Upper lobe of left lung (tissue), 4 donors: Measurements from ENCODE around the gene TCEANC2.

Source experiments
- CTCF ChIP-seq, 6 experiments: fragments of 450-650 bp in 4 of 6; fragments of 200-600 bp in 2 of 6; sonication (generic) in 2 of 6; IDR thresholded peaks; one replicate each; pipeline ENCODE4 v1.5.1; 2016 to 2019; ENCODE audit warnings: antibody characterized with exemption in 6 of 6
- POLR2A ChIP-seq, 4 donors: fragments of 450-650 bp; IDR thresholded peaks; one replicate each; pipeline ENCODE4 v1.5.1; 2016 to 2017; ENCODE audit warnings: antibody characterized with exemption in 4 of 4, mild to moderate bottlenecking in 2 of 4
- POLR2AphosphoS5 ChIP-seq, 2 donors: sonication (generic); formaldehyde crosslinking; IDR thresholded peaks; one replicate each; pipeline ENCODE4 v1.5.1; 2017; ENCODE audit warnings: antibody characterized with exemption in 2 of 2

DNA sequence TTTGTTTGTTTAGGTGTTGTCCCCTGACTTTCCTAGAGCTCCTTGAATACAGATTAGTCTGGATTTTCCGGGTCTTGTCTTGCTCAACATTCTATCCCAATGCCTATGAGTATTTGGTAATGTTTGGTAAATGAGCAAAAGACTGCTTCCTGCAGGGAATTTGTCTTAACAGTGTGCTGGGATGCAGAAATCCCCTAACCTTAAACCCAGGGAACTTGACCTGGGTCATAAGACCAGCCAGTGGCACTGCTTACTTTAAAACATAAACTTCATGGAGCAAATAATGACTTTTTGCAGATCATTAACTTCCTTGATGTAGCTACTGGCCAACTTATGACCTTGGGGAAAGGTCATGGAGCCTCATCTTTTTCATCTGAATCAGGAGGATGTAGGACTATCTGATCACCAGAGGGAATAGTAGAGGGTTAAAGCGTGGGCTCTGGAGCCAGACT, 27.2 kb downstream of the TCEANC2 start:
- TF ChIP-seq CTCF (IDR thresholded peaks at IDR 0.05) (no peak), POLR2AphosphoS5 (IDR thresholded peaks at IDR 0.05) (no peak), POLR2A (IDR thresholded peaks at IDR 0.05) (no peak)
